Skin of body (tissue), 3 donors: ENCODE data around the gene SLC7A9. TPM values are rescaled to one million over a fixed set of nuclear protein-coding genes. Genes with fewer than 3 reads are reported as not detected.
"Not testable (repeated sequence)": the region's sequence is repeated elsewhere in the genome, so short reads cannot be mapped to it uniquely, and the experiment has no call there.

ENCODE experiments used
- DNase-seq: peaks from one replicate; lab custom pipeline; 2025; lab: John Stamatoyannopoulos, UW
- small RNA-seq: library from RNA; depleted of rRNA; stranded (forward); fragments of <200 nt; gene quantifications from one replicate; pipeline ENCODE3, GENCODE V24; 2014; ENCODE audit warnings: low replicate concordance
- total RNA-seq: library from RNA; depleted of rRNA; stranded (reverse); fragments of >200 nt; gene quantifications from one replicate; pipeline ENCODE4 v1.2.3, GENCODE V29; 2014

Gene SLC7A9
- total RNA-seq, 1 donor from 2014 or later: 0.10 TPM

DNA sequence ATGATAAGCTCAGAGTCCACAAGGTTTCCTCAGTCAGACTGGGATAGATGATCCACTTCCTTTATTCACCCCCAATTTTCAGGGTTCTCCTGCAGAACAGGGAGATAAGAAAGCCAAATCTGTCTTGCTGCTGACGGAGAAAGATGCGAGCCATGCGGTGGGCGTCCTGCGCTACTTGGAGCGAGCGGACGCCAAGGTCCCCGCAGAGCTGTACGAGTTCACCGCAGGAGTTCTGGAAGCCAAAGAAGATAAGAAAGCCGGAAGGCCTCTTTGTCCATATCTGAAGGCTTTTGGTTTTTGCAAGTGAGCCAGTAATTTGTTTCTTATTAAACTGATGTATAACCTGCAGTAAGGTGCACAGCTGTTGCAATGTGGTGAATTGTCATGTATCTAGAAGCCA lies 66.7 kb downstream of the SLC7A9 start:
- no peak for DNase-seq

DNA sequence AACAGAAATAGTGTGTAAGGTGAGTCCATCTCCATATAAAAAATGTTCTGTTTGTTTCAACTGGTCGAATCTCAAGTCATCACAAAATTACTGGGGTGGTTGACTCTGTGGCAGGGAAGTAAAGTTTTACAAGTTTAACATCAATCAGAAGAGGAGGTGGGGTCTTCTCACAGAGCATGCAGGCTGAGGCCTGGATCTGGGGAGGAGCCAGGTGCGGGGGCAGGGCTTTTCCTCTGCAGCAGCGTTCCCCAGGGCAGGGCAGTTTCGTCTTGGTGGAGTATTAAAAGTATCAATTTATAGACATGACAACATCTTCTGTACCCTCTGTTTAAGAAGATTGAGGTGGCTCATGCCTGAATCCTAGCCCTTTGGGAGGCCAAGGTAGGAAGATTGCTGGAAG lies 68.8 kb downstream of the SLC7A9 start:
- no peak for DNase-seq

DNA sequence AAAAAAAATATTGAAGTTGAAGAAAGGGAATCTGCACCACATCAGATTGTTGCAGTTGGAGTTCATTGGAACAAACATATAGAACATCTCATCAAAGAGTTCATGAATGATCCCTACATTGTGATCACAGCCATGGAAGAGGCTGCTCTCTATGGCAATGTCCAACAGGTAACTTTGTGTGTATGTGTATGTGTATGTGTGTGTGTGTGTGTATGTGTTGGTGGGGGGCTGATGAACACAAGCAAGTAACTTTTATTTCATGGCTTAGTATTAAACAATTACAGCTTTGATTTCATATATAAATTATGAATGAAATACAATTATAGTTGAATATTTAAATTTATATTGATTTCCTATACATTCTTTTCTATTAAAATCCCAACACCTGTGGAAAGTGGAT lies 69.4 kb downstream of the SLC7A9 start:
- no peak for DNase-seq

DNA sequence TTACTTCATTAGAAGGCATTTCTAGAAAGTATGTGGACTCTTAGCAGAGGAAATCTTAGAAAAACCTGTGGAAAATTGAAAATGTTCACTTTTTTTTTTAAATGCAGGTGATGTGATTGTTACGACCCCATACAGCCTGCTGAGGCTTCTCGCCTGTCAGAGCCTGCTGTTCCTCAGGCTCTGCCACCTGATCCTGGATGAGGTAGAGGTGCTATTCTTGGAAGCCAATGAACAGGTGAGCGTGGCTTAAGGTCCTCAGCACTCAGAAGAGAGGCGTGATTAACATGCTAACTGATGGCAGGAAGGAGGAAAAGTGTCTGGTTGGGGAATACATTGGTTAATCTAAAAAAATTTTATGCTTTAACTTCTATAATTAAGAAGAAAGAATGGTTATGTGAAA lies 71.4 kb downstream of the SLC7A9 start:
- DNase-seq: no peak

- DNase-seq: no peak
Observed at GRCh38 chr19:32789429-32789828, 80.1 kb downstream of the SLC7A9 start.

GRCh38 chr19:32787895-32788294 lies 81.7 kb downstream of the SLC7A9 start:
- not testable (repeated sequence) for DNase-seq

DNA sequence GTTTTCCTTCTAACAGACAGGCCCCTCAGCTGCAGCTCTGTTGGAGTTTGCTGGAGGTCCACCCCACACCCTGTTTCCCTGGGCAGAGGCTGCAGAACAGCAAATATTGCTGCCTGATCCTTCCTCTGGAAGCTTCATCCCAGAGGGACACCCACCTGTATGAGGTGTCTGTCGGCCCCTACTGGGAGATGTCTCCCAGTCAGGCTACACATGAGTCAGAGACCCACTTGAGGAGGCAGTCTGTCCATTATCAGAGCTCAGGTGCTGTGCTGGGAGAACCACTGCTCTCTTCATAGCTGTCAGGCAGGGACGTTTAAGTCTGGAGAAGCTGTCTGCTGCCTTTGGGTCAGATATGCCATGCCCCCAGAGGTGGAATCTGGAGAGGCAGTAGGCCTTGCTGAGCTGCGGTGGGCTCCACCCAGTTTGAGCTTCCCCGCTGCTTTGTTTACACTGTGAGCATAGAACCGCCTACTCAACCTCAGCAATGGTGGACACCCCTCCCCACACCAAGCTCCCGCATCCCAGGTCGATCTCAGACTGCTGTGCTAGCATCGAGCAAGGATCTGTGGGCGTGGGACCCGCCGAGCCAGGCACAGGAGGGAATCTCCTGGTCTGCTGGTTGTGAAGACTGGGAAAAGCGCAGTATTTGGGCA lies 82.3 kb downstream of the SLC7A9 start:
- DNase-seq: not testable (repeated sequence)

DNA sequence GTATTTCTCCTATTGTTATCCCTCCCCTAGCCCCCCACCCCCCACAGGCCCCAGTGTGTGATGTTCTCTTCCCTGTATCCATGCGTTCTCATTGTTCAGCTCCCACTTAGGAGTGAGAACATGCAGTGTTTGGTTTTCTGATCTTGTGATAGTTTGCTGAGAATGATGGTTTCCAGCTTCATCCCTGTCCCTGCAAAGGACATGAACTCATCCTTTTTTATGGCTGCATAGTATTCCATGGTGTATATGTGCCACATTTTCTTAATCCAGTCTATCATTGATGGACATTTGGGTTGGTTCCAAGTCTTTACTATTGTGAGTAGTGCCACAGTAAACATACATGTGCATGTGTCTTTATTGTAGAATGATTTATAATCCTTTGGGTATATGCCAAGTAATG lies 87.5 kb downstream of the SLC7A9 start:
- not testable (repeated sequence) for DNase-seq

- no peak for DNase-seq
Observed at GRCh38 chr19:32781280-32781679, 88.3 kb downstream of the SLC7A9 start.

Small RNA genes lying within 50 kb of the gene (small RNA-seq; reads per million reads assigned to genes)
- not detected for gene RN7SKP22

Other genes with a start within 250 kb of the SLC7A9 start
- gene ANKRD27, start 194.6 kb downstream of the SLC7A9 start, total RNA-seq: 23.3 TPM
- 0.89 TPM for gene RGS9BP, start 193.9 kb downstream of the SLC7A9 start, total RNA-seq
- gene NUDT19, start 177.9 kb downstream of the SLC7A9 start, total RNA-seq: 9.5 TPM
- gene TDRD12, start 150.0 kb downstream of the SLC7A9 start, total RNA-seq: 0.59 TPM
- gene CEP89, start 102.2 kb upstream of the SLC7A9 start, total RNA-seq: 9.5 TPM
- gene FAAP24, start 102.5 kb upstream of the SLC7A9 start, total RNA-seq: 0.79 TPM
- 2.2 TPM for gene RHPN2, start 195.1 kb upstream of the SLC7A9 start, total RNA-seq
- gene GPATCH1, start 211.4 kb upstream of the SLC7A9 start, total RNA-seq: 6.4 TPM